GM03348 (cell line): ENCODE measurements around the gene BRD8.
"Not testable (repeated sequence)": the region's sequence is repeated elsewhere in the genome, so short reads cannot be mapped to it uniquely, and the experiment has no call there.

ENCODE experiments used
- DNase-seq: peaks from one replicate; pipeline ENCODE4 v3.0.0; 2012; ENCODE audit warnings: low spot score

Gene BRD8

GRCh38 chr5:138178516-138179276, at the start of gene BRD8, which contains the start of gene KIF20A:
Gene BRD8 (minus strand): TSS chr5:138178630. CDS start chr5:138178614, 16 bp downstream.
Gene KIF20A (plus strand): TSS chr5:138179112. CDS start chr5:138179681, 569 bp downstream.
- peak; percentile 95 for DNase-seq

DNA sequence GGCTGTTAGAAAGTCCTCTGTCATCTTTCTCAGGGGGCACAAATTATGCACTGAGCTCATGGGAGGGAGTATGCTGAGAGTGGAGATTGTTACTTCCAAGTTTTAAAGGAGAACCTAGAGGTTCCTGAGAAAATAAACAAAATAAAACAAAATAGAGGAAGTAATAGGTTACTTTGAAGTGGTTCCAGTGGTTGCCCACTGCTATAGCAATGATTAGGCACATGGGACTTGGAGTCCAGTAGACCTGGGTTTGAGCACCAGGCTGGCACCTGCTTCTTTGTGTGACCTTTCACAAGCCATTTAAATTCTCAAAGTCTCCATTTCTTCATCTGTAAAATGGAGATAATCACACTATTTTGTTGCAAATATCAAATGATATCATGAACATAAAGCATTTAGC, 48.5 kb upstream of the BRD8 start:
- no peak for DNase-seq

GRCh38 chr5:138224712-138225111, 46.3 kb upstream of the BRD8 start:
- no peak for DNase-seq

DNA sequence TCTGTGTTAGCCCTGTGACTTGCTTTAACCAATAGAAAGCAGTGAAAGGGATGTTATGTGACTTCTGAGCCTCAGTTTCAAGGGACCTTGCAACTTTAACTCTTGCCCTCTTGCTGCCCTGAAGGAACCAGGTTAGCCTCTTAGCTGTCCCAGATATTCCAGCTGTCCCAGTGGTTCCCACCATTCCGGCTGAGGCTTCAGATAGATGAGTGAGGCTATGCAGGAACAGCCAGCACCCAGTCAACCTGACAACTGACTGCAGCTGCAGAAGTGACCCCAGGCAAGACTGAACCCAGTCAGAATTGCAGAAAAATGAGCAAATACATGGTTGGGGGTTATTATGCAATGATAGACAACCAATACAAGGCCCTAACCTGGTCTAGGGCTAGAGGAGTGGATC, 45.1 kb upstream of the BRD8 start:
- no peak for DNase-seq

GRCh38 chr5:138216799-138217198, 38.4 kb upstream of the BRD8 start:
- DNase-seq: no peak

- DNase-seq: peak; percentile 97
Measured at GRCh38 chr5:138213161-138214029, 35.0 kb upstream of the BRD8 start, which contains the start of gene CDC23. Gene CDC23 (minus strand): TSS chr5:138213323. CDS start chr5:138213312, 11 bp downstream.

DNA sequence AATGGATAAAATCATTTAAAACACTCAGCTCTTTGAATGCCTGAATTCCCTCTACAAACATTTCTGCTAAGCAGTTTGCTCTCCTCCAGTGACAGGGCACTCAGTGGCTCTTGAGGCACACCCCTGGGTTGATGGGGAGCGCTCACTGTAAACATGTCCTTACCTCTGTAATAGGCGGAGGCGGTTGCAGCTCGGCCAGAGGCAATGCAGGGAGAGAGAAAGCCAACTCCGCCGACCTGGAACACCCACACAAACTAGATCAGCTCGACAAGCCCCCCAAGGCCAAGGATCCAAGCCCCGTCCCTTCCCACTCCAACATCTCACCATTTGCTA, 34.4 kb upstream of the BRD8 start:
- DNase-seq: peak; percentile 19

- DNase-seq: no peak
Measured at GRCh38 chr5:138210985-138211384, 32.6 kb upstream of the BRD8 start.

GRCh38 chr5:138193859-138194258, 15.4 kb upstream of the BRD8 start:
- not testable (repeated sequence) for DNase-seq

- DNase-seq: no peak
Measured at GRCh38 chr5:138192826-138193225, 14.4 kb upstream of the BRD8 start.

DNA sequence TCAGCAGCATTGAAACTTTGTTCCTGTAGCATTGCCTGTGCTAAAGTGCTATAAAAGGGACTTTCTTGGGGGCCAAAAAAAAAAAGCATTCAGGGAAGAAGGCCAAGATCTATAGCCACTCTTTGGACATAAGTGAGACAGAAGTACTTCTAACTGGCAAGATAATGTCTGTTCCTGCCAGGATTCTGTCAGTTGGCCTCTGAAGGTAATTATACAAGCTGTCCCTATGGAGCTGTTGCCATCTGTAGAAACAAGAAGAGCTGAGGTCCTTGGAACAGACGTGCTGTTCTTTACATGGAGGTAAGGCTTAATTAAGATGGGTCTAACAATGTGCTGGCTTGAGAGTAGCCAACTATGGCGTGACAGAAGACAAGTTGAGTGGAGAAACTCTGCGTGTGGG, 10.2 kb upstream of the BRD8 start:
- no peak for DNase-seq

- DNase-seq: no peak
Measured at GRCh38 chr5:138186002-138186447, 7.6 kb upstream of the BRD8 start.

- no peak for DNase-seq
Measured at GRCh38 chr5:138182808-138183207, 4.4 kb upstream of the BRD8 start.

DNA sequence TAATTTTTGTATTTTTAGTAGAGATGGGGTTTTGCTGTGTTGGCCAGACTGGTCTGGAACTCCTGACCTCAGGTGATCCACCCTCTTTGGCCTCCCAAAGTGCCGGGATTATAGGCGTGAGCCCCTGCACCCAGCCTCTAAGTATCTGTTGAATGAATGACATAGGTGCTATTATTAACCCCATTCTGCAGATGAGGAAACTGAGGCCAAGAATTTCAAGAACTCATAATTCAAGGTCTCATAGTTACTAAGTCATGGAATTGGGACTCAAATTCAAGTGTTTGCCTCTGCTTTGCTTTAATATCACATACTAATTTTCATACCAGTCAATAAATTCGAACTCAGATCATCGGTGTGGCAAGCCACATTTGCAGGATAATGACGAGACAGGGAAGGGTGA, 2.4 kb upstream of the BRD8 start:
- DNase-seq: no peak

DNA sequence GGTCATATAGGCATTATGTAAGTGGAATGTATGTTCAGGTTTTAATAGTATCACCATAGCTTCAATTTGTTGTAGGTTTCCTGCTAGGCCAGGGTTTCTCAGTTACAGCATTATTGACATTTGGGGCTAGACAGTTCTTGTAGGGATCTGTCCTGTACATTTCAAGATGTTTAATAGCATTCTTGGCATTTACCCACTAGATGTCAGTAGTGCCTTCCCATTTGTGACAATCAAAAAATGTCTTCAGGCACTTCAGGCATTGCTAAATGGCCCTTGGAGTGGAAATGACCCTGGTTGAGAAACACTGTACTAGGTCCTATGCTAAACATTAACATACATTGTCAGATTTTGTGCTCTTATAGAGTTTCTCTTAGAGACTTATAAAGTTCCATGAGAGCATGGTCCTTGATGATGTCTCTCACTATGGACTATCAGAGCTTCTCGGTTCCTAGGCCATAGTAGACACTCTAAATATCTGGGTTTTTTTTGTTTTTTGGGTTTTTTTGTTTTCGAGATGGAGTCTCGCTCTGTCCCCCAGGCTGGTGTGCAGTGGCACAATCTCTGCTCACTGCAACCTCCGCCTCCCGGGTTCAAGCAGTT, 1.9 kb upstream of the BRD8 start:
- peak; percentile 21 for DNase-seq

DNA sequence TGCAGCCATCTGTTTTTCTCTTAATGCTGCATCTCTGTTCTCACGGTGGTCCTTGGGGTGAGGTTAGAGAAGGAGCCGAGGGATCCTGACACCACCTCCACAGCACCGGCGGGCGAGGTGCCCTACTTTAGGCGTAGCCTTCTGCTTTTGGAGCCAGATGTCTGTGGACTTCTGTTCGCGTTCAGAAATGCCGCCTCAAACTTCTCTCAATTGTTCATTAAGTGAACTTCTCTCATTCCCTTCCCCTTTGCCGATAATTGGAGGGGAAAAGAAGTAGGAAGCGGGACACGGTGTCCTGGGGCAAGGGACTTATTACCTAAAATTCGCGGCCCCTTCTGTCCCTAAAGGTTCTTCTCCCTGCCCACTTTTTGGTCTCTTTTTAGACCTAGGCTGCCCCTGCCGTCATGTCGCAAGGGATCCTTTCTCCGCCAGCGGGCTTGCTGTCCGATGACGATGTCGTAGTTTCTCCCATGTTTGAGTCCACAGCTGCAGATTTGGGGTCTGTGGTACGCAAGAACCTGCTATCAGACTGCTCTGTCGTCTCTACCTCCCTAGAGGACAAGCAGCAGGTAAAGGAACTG, 937 bp upstream of the BRD8 start:
- no peak for DNase-seq

- peak; percentile 66 for DNase-seq
Measured at GRCh38 chr5:138177941-138178515, 402 bp downstream of the BRD8 start.

- no peak for DNase-seq
Measured at GRCh38 chr5:138170299-138170698, 8.1 kb downstream of the BRD8 start.

- DNase-seq: no peak
Measured at GRCh38 chr5:138169124-138169523, 9.3 kb downstream of the BRD8 start.

GRCh38 chr5:138163721-138164120, 14.7 kb downstream of the BRD8 start:
- DNase-seq: no peak

GRCh38 chr5:138160706-138161105, 17.7 kb downstream of the BRD8 start:
- DNase-seq: no peak

- DNase-seq: no peak
Measured at GRCh38 chr5:138159666-138160065, 18.8 kb downstream of the BRD8 start.
